Loucy (cell line): ENCODE results near the gene SLC9A5.

Source experiments
- EZH2phosphoT487 ChIP-seq: fragments of 200-600 bp; IDR thresholded peaks from 2 replicates; pipeline ENCODE4 v1.6.1; 2018; ENCODE audit warnings: antibody characterized with exemption, mild to moderate bottlenecking, moderate library complexity, borderline replicate concordance
- TF ChIP-seq, protein P1 (sequence below): fragments of 200-600 bp; sonication (generic); conservative IDR thresholded peaks from 2 replicates; pipeline ENCODE4 v1.5.1; 2014; ENCODE audit warnings: mild to moderate bottlenecking, antibody characterized with exemption, low read length

- TF ChIP-seq, protein P1, sequence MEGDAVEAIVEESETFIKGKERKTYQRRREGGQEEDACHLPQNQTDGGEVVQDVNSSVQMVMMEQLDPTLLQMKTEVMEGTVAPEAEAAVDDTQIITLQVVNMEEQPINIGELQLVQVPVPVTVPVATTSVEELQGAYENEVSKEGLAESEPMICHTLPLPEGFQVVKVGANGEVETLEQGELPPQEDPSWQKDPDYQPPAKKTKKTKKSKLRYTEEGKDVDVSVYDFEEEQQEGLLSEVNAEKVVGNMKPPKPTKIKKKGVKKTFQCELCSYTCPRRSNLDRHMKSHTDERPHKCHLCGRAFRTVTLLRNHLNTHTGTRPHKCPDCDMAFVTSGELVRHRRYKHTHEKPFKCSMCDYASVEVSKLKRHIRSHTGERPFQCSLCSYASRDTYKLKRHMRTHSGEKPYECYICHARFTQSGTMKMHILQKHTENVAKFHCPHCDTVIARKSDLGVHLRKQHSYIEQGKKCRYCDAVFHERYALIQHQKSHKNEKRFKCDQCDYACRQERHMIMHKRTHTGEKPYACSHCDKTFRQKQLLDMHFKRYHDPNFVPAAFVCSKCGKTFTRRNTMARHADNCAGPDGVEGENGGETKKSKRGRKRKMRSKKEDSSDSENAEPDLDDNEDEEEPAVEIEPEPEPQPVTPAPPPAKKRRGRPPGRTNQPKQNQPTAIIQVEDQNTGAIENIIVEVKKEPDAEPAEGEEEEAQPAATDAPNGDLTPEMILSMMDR, result peak; percentile 71
- no peak for TF ChIP-seq EZH2phosphoT487
These were observed 11.8 kb downstream of the SLC9A5 start for GRCh38 chr16:67260426-67261063.
